Loucy (cell line): ENCODE results near the gene CCR5AS.

Experiments
- H2AFZ ChIP-seq: fragments of 200-600 bp; sonication (generic); 2 replicates; pipeline ENCODE4 v1.6.0; 2016; ENCODE audit warnings: antibody characterized with exemption, mild to moderate bottlenecking, low read length, moderate library complexity
- H3F3A ChIP-seq: fragments of 200-600 bp; 2 replicates; pipeline ENCODE4 v1.6.0; 2016; ENCODE audit warnings: antibody characterized with exemption, low read depth, mild to moderate bottlenecking
- H3K27me3 ChIP-seq: fragments of 200-600 bp; sonication (generic); 2 replicates; pipeline ENCODE4 v1.6.1; 2014; ENCODE audit warnings: low read length, mild to moderate bottlenecking; ENCODE audit not compliant: insufficient read depth, poor library complexity, severe bottlenecking
- H3K36me3 ChIP-seq: fragments of 200-600 bp; sonication (generic); 2 replicates; pipeline ENCODE4 v1.6.1; 2016; ENCODE audit warnings: low read length; ENCODE audit not compliant: insufficient read depth
- H3K4me1 ChIP-seq: fragments of 200-600 bp; sonication (generic); 2 replicates; pipeline ENCODE4 v1.5.1; 2014; ENCODE audit warnings: low read length, mild to moderate bottlenecking; ENCODE audit not compliant: insufficient read depth, poor library complexity, severe bottlenecking
- H3K4me2 ChIP-seq: fragments of 200-600 bp; sonication (generic); 2 replicates; pipeline ENCODE4 v1.6.0; 2014; ENCODE audit warnings: antibody characterized with exemption, low read length, low read depth, mild to moderate bottlenecking; ENCODE audit not compliant: poor library complexity, severe bottlenecking
- H3K4me3 ChIP-seq: fragments of 200-600 bp; sonication (generic); 2 replicates; pipeline ENCODE4 v1.5.1; 2014; ENCODE audit warnings: low read length, mild to moderate bottlenecking, mixed read lengths; ENCODE audit not compliant: poor library complexity, severe bottlenecking
- H3K79me2 ChIP-seq: fragments of 200-600 bp; sonication (generic); 2 replicates; pipeline ENCODE4 v1.6.1; 2014; ENCODE audit warnings: low read length; ENCODE audit not compliant: insufficient read depth
- H3K9ac ChIP-seq: fragments of 200-600 bp; sonication (generic); 2 replicates; pipeline ENCODE4 v1.6.0; 2014; ENCODE audit warnings: mild to moderate bottlenecking, low read depth, low read length, moderate library complexity; ENCODE audit not compliant: poor library complexity, severe bottlenecking
- H3K9me2 ChIP-seq: fragments of 200-600 bp; sonication (generic); replicated peaks from 2 replicates; pipeline ENCODE4 v1.6.1; 2016; ENCODE audit warnings: low read depth, low read length, mixed read lengths
- H3K9me3 ChIP-seq: fragments of 200-600 bp; sonication (generic); 2 replicates; pipeline ENCODE4 v1.6.1; 2014; ENCODE audit warnings: mild to moderate bottlenecking, antibody characterized with exemption, low read length, low read depth; ENCODE audit not compliant: insufficient read depth
- H4K20me1 ChIP-seq: fragments of 200-600 bp; sonication (generic); 2 replicates; pipeline ENCODE4 v1.6.0; 2014; ENCODE audit warnings: antibody characterized with exemption, low read length, mild to moderate bottlenecking; ENCODE audit not compliant: insufficient read depth, poor library complexity, severe bottlenecking
- CTCF ChIP-seq: fragments of 200-600 bp; sonication (generic); conservative IDR thresholded peaks from 2 replicates; pipeline ENCODE4 v1.5.1; 2014; ENCODE audit warnings: mild to moderate bottlenecking, antibody characterized with exemption, low read length
- EZH2phosphoT487 ChIP-seq: fragments of 200-600 bp; IDR thresholded peaks from 2 replicates; pipeline ENCODE4 v1.6.1; 2018; ENCODE audit warnings: antibody characterized with exemption, mild to moderate bottlenecking, moderate library complexity, borderline replicate concordance

Gene CCR5AS

GRCh38 chr3:46338840-46339239 is 68.0 kb downstream of the CCR5AS start:
- Histone ChIP-seq H3K36me3 (no peaks in the 10 kb centered on the region), H2AFZ (no peak overlapping the region), H3K9me2 (no peaks in the 10 kb centered on the region), H3K79me2 (no peaks in the 10 kb centered on the region), H4K20me1 (no peaks in the 10 kb centered on the region), H3K4me1 (peaks cover 8% of the 10 kb centered on the region), H3K4me3 (no peak overlapping the region), H3K9ac (no peak overlapping the region), H3K4me2 (no peak overlapping the region), H3F3A (no peaks in the 10 kb centered on the region), H3K9me3 (peaks cover 9% of the 10 kb centered on the region; the same call in 1 of the 2 replicates), H3K27me3 (no peaks in the 10 kb centered on the region)
- no peak for TF ChIP-seq EZH2phosphoT487
- TF ChIP-seq CTCF, result no peak

DNA sequence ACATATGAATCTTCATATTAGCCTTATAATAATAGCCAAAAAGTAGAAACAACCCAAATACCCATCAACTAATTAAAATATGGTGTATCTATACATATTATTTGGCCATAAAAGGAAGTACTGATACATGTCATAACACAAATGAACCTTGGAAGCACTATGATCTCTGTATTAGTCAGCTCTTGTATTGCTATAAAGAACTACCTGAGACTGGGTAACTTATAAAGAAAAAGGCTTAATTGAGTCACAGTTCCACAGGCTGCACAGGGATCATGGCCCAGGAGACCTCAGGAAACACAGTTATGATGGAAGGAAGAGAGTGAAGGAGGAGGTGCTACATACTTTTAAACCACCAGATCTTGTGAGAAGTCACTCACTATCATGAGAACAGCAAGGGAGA is 69.0 kb downstream of the CCR5AS start:
- TF ChIP-seq EZH2phosphoT487, result no peak
- no peak for TF ChIP-seq CTCF
- Histone ChIP-seq H3K36me3 (no peaks in the 10 kb centered on the region), H2AFZ (no peak overlapping the region), H3K4me2 (no peak overlapping the region), H3K9me2 (no peaks in the 10 kb centered on the region), H3K4me3 (no peak overlapping the region), H3K9ac (no peak overlapping the region), H3K27me3 (no peaks in the 10 kb centered on the region), H3K9me3 (peaks cover 9% of the 10 kb centered on the region; the same call in 1 of the 2 replicates), H3K79me2 (no peaks in the 10 kb centered on the region), H4K20me1 (no peaks in the 10 kb centered on the region), H3K4me1 (peaks cover 8% of the 10 kb centered on the region), H3F3A (no peaks in the 10 kb centered on the region)

DNA sequence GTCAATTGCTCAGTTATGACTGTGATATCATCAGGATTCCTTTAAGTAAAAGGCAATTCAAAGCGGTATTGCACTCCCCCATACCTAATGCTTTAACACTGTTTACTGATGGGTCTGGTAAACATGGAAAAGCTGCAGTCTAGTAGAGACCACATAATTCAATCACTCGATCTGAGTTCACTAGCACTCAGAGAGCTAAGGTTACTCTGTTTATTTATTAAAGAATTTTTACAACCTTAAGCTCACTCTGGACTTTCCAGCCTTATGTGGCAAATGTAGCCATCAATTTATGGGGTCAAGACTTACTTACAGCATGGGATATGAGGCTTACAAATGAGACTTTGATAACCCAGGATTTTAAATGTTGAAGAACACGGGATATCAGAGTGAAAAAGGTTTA is 71.3 kb downstream of the CCR5AS start:
- Histone ChIP-seq H3K9ac (no peak overlapping the region), H2AFZ (no peak overlapping the region), H4K20me1 (no peaks in the 10 kb centered on the region), H3K4me1 (peaks cover 8% of the 10 kb centered on the region), H3K4me2 (no peak overlapping the region), H3K4me3 (no peak overlapping the region), H3K9me2 (no peaks in the 10 kb centered on the region), H3K36me3 (no peaks in the 10 kb centered on the region), H3K79me2 (no peaks in the 10 kb centered on the region), H3K27me3 (no peaks in the 10 kb centered on the region), H3K9me3 (peaks cover 9% of the 10 kb centered on the region; the same call in 1 of the 2 replicates), H3F3A (no peaks in the 10 kb centered on the region)
- TF ChIP-seq CTCF (no peak), EZH2phosphoT487 (no peak)
